ENCODE measurements around the gene TLR1.
A peak's percentile ranks its signal among the peaks of the same experiment; 100 is the strongest.

TLR1 gene, protein sequence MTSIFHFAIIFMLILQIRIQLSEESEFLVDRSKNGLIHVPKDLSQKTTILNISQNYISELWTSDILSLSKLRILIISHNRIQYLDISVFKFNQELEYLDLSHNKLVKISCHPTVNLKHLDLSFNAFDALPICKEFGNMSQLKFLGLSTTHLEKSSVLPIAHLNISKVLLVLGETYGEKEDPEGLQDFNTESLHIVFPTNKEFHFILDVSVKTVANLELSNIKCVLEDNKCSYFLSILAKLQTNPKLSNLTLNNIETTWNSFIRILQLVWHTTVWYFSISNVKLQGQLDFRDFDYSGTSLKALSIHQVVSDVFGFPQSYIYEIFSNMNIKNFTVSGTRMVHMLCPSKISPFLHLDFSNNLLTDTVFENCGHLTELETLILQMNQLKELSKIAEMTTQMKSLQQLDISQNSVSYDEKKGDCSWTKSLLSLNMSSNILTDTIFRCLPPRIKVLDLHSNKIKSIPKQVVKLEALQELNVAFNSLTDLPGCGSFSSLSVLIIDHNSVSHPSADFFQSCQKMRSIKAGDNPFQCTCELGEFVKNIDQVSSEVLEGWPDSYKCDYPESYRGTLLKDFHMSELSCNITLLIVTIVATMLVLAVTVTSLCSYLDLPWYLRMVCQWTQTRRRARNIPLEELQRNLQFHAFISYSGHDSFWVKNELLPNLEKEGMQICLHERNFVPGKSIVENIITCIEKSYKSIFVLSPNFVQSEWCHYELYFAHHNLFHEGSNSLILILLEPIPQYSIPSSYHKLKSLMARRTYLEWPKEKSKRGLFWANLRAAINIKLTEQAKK

DNA sequence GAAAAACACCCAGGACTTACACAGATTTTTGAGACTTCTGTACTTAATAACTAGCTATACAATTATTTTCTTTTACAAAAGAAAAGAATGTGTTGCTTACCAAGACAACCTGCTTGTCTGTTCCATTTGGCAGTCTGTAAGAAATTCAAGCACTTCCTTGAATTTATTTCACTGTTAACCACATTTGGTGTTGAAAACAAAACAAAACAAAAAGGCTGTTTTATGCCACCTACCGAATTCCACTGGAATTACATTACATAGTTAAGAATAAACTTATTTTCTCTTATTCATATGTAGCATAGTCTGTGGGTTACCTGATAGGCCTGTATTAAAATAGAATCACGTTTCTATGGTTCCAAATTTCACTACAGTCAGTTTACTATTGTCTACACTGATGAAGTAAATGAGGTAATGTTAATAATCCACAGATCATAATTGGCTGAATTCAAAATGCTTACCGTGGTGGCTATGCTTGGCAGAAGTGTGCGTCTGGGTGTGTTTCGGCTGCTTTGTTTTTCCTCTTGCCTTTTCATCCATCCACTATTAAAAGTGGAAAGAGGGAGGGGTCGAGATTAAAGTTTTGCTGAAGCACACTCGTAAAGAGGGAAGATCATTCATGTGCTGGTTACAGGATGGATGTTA lies at the start of gene TLR1:
Gene TLR1 (minus strand): TSS at position 138 of the 642 bp plus-strand sequence. CDS start 5,960 bp downstream, outside the sequence.
- Histone ChIP-seq H3K9ac (peak within 1 kb of the TSS; percentile 81), H4K20me1 (no peaks in the 10 kb centered on the region), H3K27ac (peak within 1 kb of the TSS; percentile 87), H3K9me3 (peaks cover 46% of the 10 kb centered on the region), H3K36me3 (peaks cover 35% of the 10 kb centered on the region), H3K4me3 (peak within 1 kb of the TSS; percentile 63), H3K27me3 (no peaks in the 10 kb centered on the region), H3K4me1 (peaks cover 32% of the 10 kb centered on the region), H3K4me2 (peak within 1 kb of the TSS; percentile 89)
- TF ChIP-seq Cebpa-rat (IDR thresholded peaks at IDR 0.05) = no peak

DNA sequence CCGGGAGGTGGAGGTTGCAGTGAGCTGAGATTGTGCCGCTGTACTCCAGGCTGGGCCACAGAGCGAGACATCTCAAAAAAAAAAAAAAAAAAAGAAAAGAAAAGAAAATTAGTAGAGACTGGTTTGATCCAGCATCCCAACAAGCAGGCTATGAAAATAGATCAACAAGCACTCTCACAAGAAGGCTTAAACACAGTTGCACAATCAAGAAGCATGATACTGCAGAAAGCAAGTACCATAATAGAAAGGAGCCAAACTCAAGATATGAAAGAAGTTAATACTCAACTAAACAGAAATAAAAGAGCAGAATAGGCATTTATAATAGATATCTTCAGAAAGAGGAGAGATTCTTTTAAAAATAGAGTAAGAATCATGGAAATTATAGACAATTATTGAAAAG lies 41.4 kb upstream of the TLR1 start:
- H3K9me3 ChIP-seq = peaks cover 25% of the 10 kb centered on the region
- no peak overlapping the region for H3K9ac ChIP-seq
- H3K4me1 ChIP-seq = no peaks in the 10 kb centered on the region
- H3K36me3 ChIP-seq = no peaks in the 10 kb centered on the region
- H3K27ac ChIP-seq = no peak overlapping the region
- H3K4me2 ChIP-seq = no peak overlapping the region
- no peaks in the 10 kb centered on the region for H3K27me3 ChIP-seq
- no peak overlapping the region for H3K4me3 ChIP-seq
- no peak for TF ChIP-seq Cebpa-rat (IDR thresholded peaks at IDR 0.05)
- H4K20me1 ChIP-seq = no peaks in the 10 kb centered on the region

DNA sequence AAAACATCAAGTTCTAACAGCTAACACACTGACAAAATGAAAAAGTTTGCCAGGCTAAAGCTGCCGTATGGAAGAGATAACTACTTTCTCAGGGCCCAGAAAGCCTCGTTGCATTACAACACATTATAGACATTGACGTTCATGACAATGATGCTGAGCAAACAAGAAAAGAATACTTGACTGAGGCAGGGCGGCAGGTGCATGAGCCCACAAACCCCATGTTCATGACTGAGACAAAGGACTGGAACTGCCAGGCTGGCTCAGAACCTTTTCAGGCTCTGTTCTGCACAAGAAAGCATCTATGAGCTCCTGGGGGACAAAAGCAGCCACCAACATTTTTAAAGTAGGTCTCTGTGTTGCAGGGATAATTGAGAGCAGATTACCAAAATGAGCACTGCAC lies 38.4 kb upstream of the TLR1 start:
- no peak overlapping the region for H3K9ac ChIP-seq
- peaks cover 2% of the 10 kb centered on the region; the same call in 1 of the 2 replicates for H3K4me1 ChIP-seq
- H3K4me3 ChIP-seq = no peak overlapping the region
- no peaks in the 10 kb centered on the region for H3K36me3 ChIP-seq
- no peaks in the 10 kb centered on the region for H3K27me3 ChIP-seq
- H3K4me2 ChIP-seq = no peak overlapping the region
- H3K9me3 ChIP-seq = peaks cover 18% of the 10 kb centered on the region
- H4K20me1 ChIP-seq = no peaks in the 10 kb centered on the region
- TF ChIP-seq Cebpa-rat (IDR thresholded peaks at IDR 0.05) = no peak
- no peak overlapping the region for H3K27ac ChIP-seq

DNA sequence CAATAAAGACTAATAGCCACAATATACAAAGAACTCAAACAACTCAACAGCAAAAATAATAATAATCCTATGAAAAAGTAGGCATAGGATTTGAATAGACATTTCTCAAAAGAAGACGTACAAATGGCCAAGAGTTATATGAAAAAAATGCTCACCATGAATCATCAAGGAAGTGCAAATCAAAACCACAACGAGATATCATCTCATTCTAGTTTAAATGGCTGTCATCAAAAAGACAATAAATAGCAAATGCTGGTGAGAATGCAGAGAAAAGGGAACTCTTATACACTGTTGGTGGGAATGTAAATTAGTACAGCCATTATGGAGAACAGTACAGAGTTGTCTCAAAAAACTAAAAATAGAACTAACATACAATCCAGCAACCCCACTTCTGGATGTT lies 33.3 kb upstream of the TLR1 start:
- no peak for TF ChIP-seq Cebpa-rat (IDR thresholded peaks at IDR 0.05)
- Histone ChIP-seq H3K27ac (no peak overlapping the region), H3K4me3 (no peak overlapping the region), H3K36me3 (no peaks in the 10 kb centered on the region), H4K20me1 (no peaks in the 10 kb centered on the region), H3K4me1 (peaks cover 8% of the 10 kb centered on the region; the same call in 1 of the 2 replicates), H3K27me3 (no peaks in the 10 kb centered on the region), H3K4me2 (no peak overlapping the region), H3K9ac (no peak overlapping the region), H3K9me3 (peaks cover 30% of the 10 kb centered on the region)

DNA sequence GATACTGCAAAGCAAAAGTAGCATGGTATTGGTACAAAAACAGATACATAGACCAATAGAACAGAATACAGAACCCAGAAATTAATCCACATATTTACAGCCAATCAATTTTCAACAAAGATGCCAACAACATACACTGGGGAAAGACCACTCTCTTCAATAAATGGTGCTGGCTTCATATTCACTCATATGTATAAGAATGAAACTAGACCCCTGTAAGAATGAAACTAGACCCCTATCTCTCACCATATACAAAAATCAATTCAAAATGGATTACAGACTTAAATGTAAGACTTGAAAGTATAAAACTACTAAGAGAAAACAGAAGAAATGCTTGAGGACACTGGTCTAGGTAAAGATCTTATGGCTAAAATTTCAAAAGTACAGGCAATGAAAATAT lies 32.7 kb upstream of the TLR1 start:
- Histone ChIP-seq H3K9me3 (peaks cover 34% of the 10 kb centered on the region), H3K36me3 (no peaks in the 10 kb centered on the region), H3K9ac (no peak overlapping the region), H3K4me2 (no peak overlapping the region), H4K20me1 (no peaks in the 10 kb centered on the region), H3K27ac (no peak overlapping the region), H3K4me3 (no peak overlapping the region), H3K4me1 (peaks cover 8% of the 10 kb centered on the region; the same call in 1 of the 2 replicates), H3K27me3 (no peaks in the 10 kb centered on the region)
- no peak for TF ChIP-seq Cebpa-rat (IDR thresholded peaks at IDR 0.05)

DNA sequence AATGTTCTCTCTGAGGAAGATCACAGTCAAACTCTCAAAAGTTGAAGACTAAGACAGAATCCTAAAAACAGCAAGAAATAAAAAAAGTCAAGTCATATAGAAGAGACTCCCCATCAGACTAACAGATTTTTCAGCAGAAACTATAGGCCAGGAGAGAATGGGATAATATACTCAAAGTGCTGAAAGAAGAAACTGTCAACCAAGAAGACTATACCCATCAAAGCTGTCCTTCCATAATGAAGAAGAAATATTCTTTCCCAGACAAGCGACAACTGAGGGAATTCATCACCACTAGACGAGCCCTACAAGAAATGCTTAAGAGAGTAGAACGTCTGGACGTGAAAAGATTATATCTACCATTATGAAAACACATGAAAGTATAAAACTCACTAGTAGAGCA lies 30.0 kb upstream of the TLR1 start:
- H3K4me2 ChIP-seq = no peak overlapping the region
- peaks cover 8% of the 10 kb centered on the region; the same call in 1 of the 2 replicates for H3K4me1 ChIP-seq
- no peaks in the 10 kb centered on the region for H3K27me3 ChIP-seq
- H4K20me1 ChIP-seq = no peaks in the 10 kb centered on the region
- no peaks in the 10 kb centered on the region for H3K36me3 ChIP-seq
- TF ChIP-seq Cebpa-rat (IDR thresholded peaks at IDR 0.05) = no peak
- no peak overlapping the region for H3K9ac ChIP-seq
- peaks cover 34% of the 10 kb centered on the region for H3K9me3 ChIP-seq
- no peak overlapping the region for H3K4me3 ChIP-seq
- no peak overlapping the region for H3K27ac ChIP-seq

DNA sequence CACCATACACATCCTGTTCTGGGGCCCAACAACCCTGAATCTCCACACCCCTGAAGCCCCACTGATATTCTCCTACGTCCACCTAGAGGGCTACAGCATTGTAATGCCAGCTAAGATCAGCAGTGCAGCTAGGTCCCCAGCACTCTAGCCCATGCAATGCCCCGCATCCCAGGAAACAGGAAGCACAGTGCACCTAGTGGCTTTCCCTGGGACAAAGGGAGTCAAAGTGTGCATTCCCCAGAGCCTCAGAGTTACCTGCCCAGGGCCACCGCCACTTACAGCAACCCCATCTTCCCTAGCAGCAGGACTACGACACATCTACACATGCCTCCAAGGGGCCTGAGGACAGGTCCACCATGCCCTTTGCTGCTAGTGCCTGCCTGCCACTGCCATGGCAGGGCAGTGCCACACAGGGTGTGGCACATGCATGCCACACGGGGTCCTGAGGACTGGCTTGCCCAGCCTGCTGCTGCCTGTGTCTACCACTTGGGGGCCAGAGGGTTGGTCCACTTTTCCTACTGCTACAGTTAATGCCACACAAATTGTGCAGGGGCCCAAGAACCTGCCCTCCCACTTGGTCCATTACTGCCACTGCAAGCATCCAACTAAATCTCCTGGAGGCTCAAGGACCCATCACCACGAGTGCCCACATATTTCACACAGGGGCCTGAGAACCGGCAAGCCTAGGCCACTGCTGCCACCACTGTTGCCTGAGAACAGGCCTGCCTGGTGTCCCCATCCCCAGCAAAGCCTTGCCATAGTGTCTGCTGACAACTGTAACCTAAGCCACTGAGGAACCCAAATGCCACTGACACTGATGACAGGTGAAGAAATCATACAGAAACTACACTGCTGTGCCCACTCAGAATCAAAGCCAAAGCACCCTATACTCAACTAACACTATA lies 28.3 kb upstream of the TLR1 start:
- Histone ChIP-seq H3K4me3 (no peak overlapping the region), H3K9ac (no peak overlapping the region), H3K4me1 (peaks cover 5% of the 10 kb centered on the region; the same call in 1 of the 2 replicates), H3K36me3 (no peaks in the 10 kb centered on the region), H4K20me1 (no peaks in the 10 kb centered on the region), H3K27ac (no peak overlapping the region), H3K9me3 (peaks cover 34% of the 10 kb centered on the region), H3K27me3 (no peaks in the 10 kb centered on the region), H3K4me2 (no peak overlapping the region)
- TF ChIP-seq Cebpa-rat (IDR thresholded peaks at IDR 0.05) = no peak

DNA sequence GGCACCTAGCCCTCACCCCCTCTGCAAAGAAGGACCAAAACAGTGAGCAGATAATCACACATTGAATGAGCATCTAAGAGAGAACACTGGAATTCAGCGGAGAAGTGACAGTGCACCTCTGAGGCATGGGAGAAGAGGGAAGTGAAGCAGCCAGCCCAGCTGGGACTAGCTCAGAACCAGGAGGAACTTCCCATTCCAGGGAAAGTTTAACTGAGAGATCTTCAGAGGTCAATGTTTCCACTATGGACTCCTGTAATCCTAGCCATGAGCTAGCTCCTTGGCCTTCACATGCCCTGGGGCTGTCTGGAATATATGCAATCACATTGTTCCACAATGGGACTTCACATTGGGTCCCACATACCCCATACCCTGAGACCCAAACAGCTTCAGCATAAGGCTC lies 27.6 kb upstream of the TLR1 start:
- TF ChIP-seq Cebpa-rat (IDR thresholded peaks at IDR 0.05) = no peak
- Histone ChIP-seq H4K20me1 (no peaks in the 10 kb centered on the region), H3K36me3 (no peaks in the 10 kb centered on the region), H3K27ac (no peak overlapping the region), H3K4me2 (no peak overlapping the region), H3K9me3 (peaks cover 31% of the 10 kb centered on the region), H3K4me3 (no peak overlapping the region), H3K4me1 (no peaks in the 10 kb centered on the region), H3K27me3 (no peaks in the 10 kb centered on the region), H3K9ac (no peak overlapping the region)

DNA sequence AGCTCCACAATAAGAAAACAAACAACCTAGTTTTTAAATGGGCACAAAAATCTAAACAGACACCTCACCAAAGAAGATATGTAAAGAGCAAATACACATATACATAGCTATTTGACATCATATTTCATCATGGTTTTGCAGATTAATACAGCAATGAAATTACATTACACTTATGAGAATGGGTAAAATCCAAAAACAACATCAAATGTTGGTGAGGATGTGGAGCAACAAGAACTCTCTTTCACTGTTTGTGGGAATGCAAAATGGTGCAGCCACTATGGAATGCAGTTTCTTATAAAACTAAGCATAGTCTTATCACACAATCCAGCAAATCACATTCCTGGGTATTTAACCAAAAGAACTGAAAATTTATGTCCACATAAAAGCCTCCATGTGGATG lies 27.1 kb upstream of the TLR1 start:
- H4K20me1 ChIP-seq = no peaks in the 10 kb centered on the region
- no peak overlapping the region for H3K9ac ChIP-seq
- no peaks in the 10 kb centered on the region for H3K36me3 ChIP-seq
- H3K4me3 ChIP-seq = no peak overlapping the region
- H3K4me1 ChIP-seq = no peaks in the 10 kb centered on the region
- no peak for TF ChIP-seq Cebpa-rat (IDR thresholded peaks at IDR 0.05)
- no peak overlapping the region for H3K4me2 ChIP-seq
- peaks cover 26% of the 10 kb centered on the region for H3K9me3 ChIP-seq
- no peak overlapping the region for H3K27ac ChIP-seq
- no peaks in the 10 kb centered on the region for H3K27me3 ChIP-seq
